NOMO-1 treated with DMSO at 0.1 percent for 48 hours (cell line): ENCODE results near the gene EPHB6.
A peak's percentile ranks its signal among the peaks of the same experiment; 100 is the strongest.

Experiments used
- DNase-seq: peaks from one replicate; lab custom pipeline; 2025; ENCODE audit not compliant: unreplicated experiment; lab: John Stamatoyannopoulos, UW

Gene EPHB6

GRCh38 chr7:142854372-142855113, at the start of gene EPHB6:
TSS of gene EPHB6 (plus strand) at chr7:142855076. CDS start at chr7:142863228, 8,152 bp downstream.
- peak; percentile 49 for DNase-seq

- no peak for DNase-seq
These were observed 49.4 kb upstream of the EPHB6 start for GRCh38 chr7:142805350-142806021.

- DNase-seq = no peak
These were observed 48.9 kb upstream of the EPHB6 start for GRCh38 chr7:142806022-142806356.

- no peak for DNase-seq
These were observed 47.9 kb upstream of the EPHB6 start for GRCh38 chr7:142806957-142807356.

GRCh38 chr7:142807855-142808460, 46.9 kb upstream of the EPHB6 start:
- no peak for DNase-seq

GRCh38 chr7:142808461-142808801, 46.4 kb upstream of the EPHB6 start:
- no peak for DNase-seq

GRCh38 chr7:142808802-142809583, 45.9 kb upstream of the EPHB6 start:
- DNase-seq = no peak

GRCh38 chr7:142809671-142810070, 45.2 kb upstream of the EPHB6 start:
- DNase-seq = no peak

GRCh38 chr7:142811154-142811737, 43.6 kb upstream of the EPHB6 start:
- peak; percentile 15 for DNase-seq

GRCh38 chr7:142812437-142813215, 42.2 kb upstream of the EPHB6 start:
- no peak for DNase-seq

GRCh38 chr7:142813226-142813625, 41.6 kb upstream of the EPHB6 start:
- DNase-seq = no peak

GRCh38 chr7:142813699-142814098, 41.2 kb upstream of the EPHB6 start:
- DNase-seq = no peak

GRCh38 chr7:142814451-142814850, 40.4 kb upstream of the EPHB6 start:
- DNase-seq = no peak

- DNase-seq = no peak
These were observed 39.7 kb upstream of the EPHB6 start for GRCh38 chr7:142815134-142815533.

GRCh38 chr7:142817506-142817905, 37.4 kb upstream of the EPHB6 start:
- no peak for DNase-seq

GRCh38 chr7:142819530-142819929, 35.3 kb upstream of the EPHB6 start:
- DNase-seq = no peak

- DNase-seq = no peak
These were observed 32.2 kb upstream of the EPHB6 start for GRCh38 chr7:142822714-142823113.

GRCh38 chr7:142827951-142828500, 26.9 kb upstream of the EPHB6 start:
- DNase-seq = no peak

- DNase-seq = no peak
These were observed 22.5 kb upstream of the EPHB6 start for GRCh38 chr7:142832417-142832816.
